Measurements from ENCODE around the gene ARL17B. TPM values are rescaled to one million over a fixed set of nuclear protein-coding genes. Genes with fewer than 3 reads are reported as not detected.

Gene ARL17B
- total and polyA plus RNA-seq, 2 of the 8 experiments (the other 6 are each of a cell fraction or from before 2014, with no cell fraction given) = 5.4 to 21.6 TPM

- Histone ChIP-seq H4K91ac (replicated peaks; ENCODE audit: insufficient read length, low read length) (no peak overlapping the region), H2AK5ac (ENCODE audit: low read depth, low read length) (no peak overlapping the region), H3K9me3 (ENCODE audit: insufficient read depth in 2 of 2, low read depth in 1 of 2, low read length in 1 of 2) (no peaks in the 10 kb centered on the region), H3K27me3 (replicated peaks in 1 of 4; ENCODE audit: control insufficient read depth in 3 of 4, extremely low read depth in 1 of 4, insufficient read depth in 3 of 4, low read length in 3 of 4) (peaks cover 0 to 1% (median under 1%) of the 10 kb centered on the region in 4 experiments; a peak in 4 of 7 replicates), H4K20me1 (replicated peaks in 1 of 2; ENCODE audit: control insufficient read depth in 1 of 2, insufficient read depth in 2 of 2, low read length in 2 of 2) (peaks cover 0 to 1% of the 10 kb centered on the region in 2 experiments), H3K79me2 (ENCODE audit: control insufficient read depth in 1 of 2, insufficient read depth in 2 of 2, low read length in 2 of 2) (no peaks in the 10 kb centered on the region), H3K27ac (ENCODE audit: low read depth, low read length) (no peak overlapping the region), H2BK12ac (ENCODE audit: low read depth, low read length) (no peak overlapping the region), H3K18ac (ENCODE audit: extremely low read depth, low read length) (no peak overlapping the region), H3K9ac (replicated peaks in 1 of 4; ENCODE audit: extremely low read depth in 1 of 4, low read depth in 3 of 4, low read length in 3 of 4) (no peak overlapping the region), H3K4me1 (replicated peaks in 1 of 4; ENCODE audit: control insufficient read depth in 3 of 4, insufficient read depth in 4 of 4, low read length in 3 of 4) (no peaks in the 10 kb centered on the region), H2BK120ac (replicated peaks; ENCODE audit: low read depth, low read length) (no peak overlapping the region), H2BK20ac (ENCODE audit: low read length) (no peak overlapping the region), H2BK15ac (ENCODE audit: low read length) (no peak overlapping the region), H3K56ac (replicated peaks; ENCODE audit: insufficient read length, low read depth, low read length) (no peak overlapping the region), H3K4ac (replicated peaks; ENCODE audit: insufficient read length, low read depth, low read length) (no peak overlapping the region), H4K8ac (ENCODE audit: extremely low read depth, insufficient read depth, low read length) (no peak overlapping the region), H4K5ac (ENCODE audit: insufficient read length, low read depth, low read length) (no peak overlapping the region), H2AFZ (ENCODE audit: low read length) (no peak overlapping the region), H3K4me3 (ENCODE audit: extremely low read depth in 1 of 4, insufficient read depth in 2 of 4, low read depth in 3 of 4, low read length in 4 of 4) (no peak overlapping the region), H3K79me1 (ENCODE audit: low read depth, low read length) (0 out of 2 replicates have a peak, but pooled peaks cover 2% of the 10 kb centered on the region), H3K23ac (ENCODE audit: insufficient read length) (no peak overlapping the region), H2BK5ac (ENCODE audit: low read depth, low read length) (no peak overlapping the region), H3K23me2 (ENCODE audit: low read depth, low read length) (no peaks in the 10 kb centered on the region; the same call in 1 of the 2 replicates), H3K14ac (ENCODE audit: insufficient read length) (no peak overlapping the region), H3K36me3 (ENCODE audit: control insufficient read depth in 2 of 4, insufficient read depth in 4 of 4, low read length in 3 of 4) (no peaks in the 10 kb centered on the region), H3K4me2 (ENCODE audit: insufficient read depth in 1 of 2, low read depth in 2 of 2, low read length in 2 of 2) (no peak overlapping the region)
- ChIA-PET POLR2A (ENCODE audit: partially characterized antibody) (interaction anchor here (1.1 to 1.2 kb wide), 3 partner anchors 9 to 380 kb away, joined by 3 to 6 read pairs (median 3); no protein-coding TSS in a partner anchor), CTCF (ENCODE audit: partially characterized antibody) (interaction anchor here (0.6 to 1.1 kb wide), 3 partner anchors 11 to 377 kb away, joined by 3 to 5 read pairs (median 4); no protein-coding TSS in a partner anchor)
- FAIRE-seq = peak; percentile 55
- peak in 1 of 2 experiments; percentile 23 for DNase-seq (ENCODE audit: low read depth in 1 of 2, low spot score in 2 of 2)
- 84% methylated on average over 6 of the region's 6 CpGs; no CpG with 5 or more reads in 1 of the 2 experiments for WGBS, 2 experiments (ENCODE audit: extremely low coverage in 1 of 2, insufficient coverage in 1 of 2, insufficient read length in 1 of 2, insufficient replicate concordance in 2 of 2, low coverage in 1 of 2, low lambda C conversion rate in 2 of 2, missing lambda C conversion rate in 1 of 2)
- TF ChIP-seq KDM4A (IDR thresholded peaks at IDR 0.05; ENCODE audit: low read depth, low read length, severe bottlenecking) = no peak
- no peak for TF ChIP-seq TAF7 (optimal IDR thresholded peaks at IDR 0.05; ENCODE audit: borderline replicate concordance, low read depth, low read length)
- TF ChIP-seq TCF12 (IDR thresholded peaks at IDR 0.05; ENCODE audit: low read depth, low read length) = no peak
- TF ChIP-seq POLR2AphosphoS5 (IDR thresholded peaks at IDR 0.05; ENCODE audit: low read depth, low read length) = no peak
- TF ChIP-seq EP300 (IDR thresholded peaks at IDR 0.05; ENCODE audit: borderline replicate concordance in 1 of 2, low read depth in 2 of 2, low read length in 2 of 2) = no peak
- TF ChIP-seq SP1 (IDR thresholded peaks at IDR 0.05; ENCODE audit: low read depth, low read length) = no peak
- TF ChIP-seq KDM5A (IDR thresholded peaks at IDR 0.05; ENCODE audit: low read length) = no peak
- no peak for TF ChIP-seq SIN3A (conservative IDR thresholded peaks at IDR 0.05 in 1 of 2, IDR thresholded peaks at IDR 0.05 in 1 of 2; ENCODE audit: low read depth in 1 of 2, low read length in 2 of 2)
- no peak for TF ChIP-seq SRF (IDR thresholded peaks at IDR 0.05; ENCODE audit: low read depth, low read length)
- no peak for TF ChIP-seq CBX5 (IDR thresholded peaks at IDR 0.05; ENCODE audit: low read depth, low read length)
- TF ChIP-seq ATF3 (IDR thresholded peaks at IDR 0.05; ENCODE audit: insufficient read depth, low read depth, low read length) = no peak
- TF ChIP-seq SP4 (IDR thresholded peaks at IDR 0.05; ENCODE audit: low read length) = no peak
These were observed 87.9 kb downstream of the ARL17B start for GRCh38 chr17:46273541-46274236.
